Fibroblast of lung (primary cell): ENCODE results near the gene NT5C1A. TPM values are rescaled to one million over a fixed set of nuclear protein-coding genes. Genes with fewer than 3 reads are reported as not detected.

Experiments
- DNase-seq, 2 donors: peaks; one replicate each; pipeline versions ENCODE4 v3.0.0 to v3.0.0-alpha.2; 2010; ENCODE audit warnings: low read depth in 2 of 2
- H2AFZ ChIP-seq: 2 replicates; pipeline ENCODE4 v1.5.1; 2012; ENCODE audit warnings: low read length, control low read depth, inconsistent platforms
- H3K27ac ChIP-seq: 2 replicates; pipeline ENCODE4 v1.5.1; 2011; ENCODE audit warnings: low read length, control low read depth; ENCODE audit not compliant: insufficient read depth
- H3K27me3 ChIP-seq: 2 replicates; pipeline ENCODE4 v1.5.1; 2011; ENCODE audit warnings: mild to moderate bottlenecking, low read length; ENCODE audit not compliant: control insufficient read depth, insufficient read depth
- H3K36me3 ChIP-seq: 2 replicates; pipeline ENCODE4 v1.5.1; 2011; ENCODE audit warnings: low read length; ENCODE audit not compliant: control insufficient read depth, insufficient read depth
- H3K4me1 ChIP-seq: 2 replicates; pipeline ENCODE4 v1.5.1; 2011; ENCODE audit warnings: low read length; ENCODE audit not compliant: control insufficient read depth, insufficient read depth; ENCODE audit errors: extremely low read depth
- H3K4me2 ChIP-seq: 2 replicates; pipeline ENCODE4 v1.5.1; 2011; ENCODE audit warnings: low read length, control low read depth; ENCODE audit not compliant: insufficient read depth; ENCODE audit errors: extremely low read depth
- H3K4me3 ChIP-seq, 4 experiments: fragments of 200-600 bp in 1 of 4; sonication (generic) in 1 of 4; replicated peaks in 1 of 4; 2 replicates each; pipeline ENCODE4 v1.5.1; 2011 to 2016; ENCODE audit warnings: low read length in 4 of 4, low read depth in 3 of 4, mild to moderate bottlenecking in 3 of 4, control low read depth in 2 of 4, inconsistent platforms in 1 of 4, mixed read lengths in 1 of 4; ENCODE audit not compliant: insufficient read depth in 1 of 4; ENCODE audit errors: control extremely low read depth in 1 of 4
- H3K79me2 ChIP-seq: 2 replicates; pipeline ENCODE4 v1.5.1; 2012; ENCODE audit warnings: mild to moderate bottlenecking, low read length, inconsistent platforms; ENCODE audit not compliant: control insufficient read depth, insufficient read depth
- H3K9ac ChIP-seq: 2 replicates; pipeline ENCODE4 v1.5.1; 2011; ENCODE audit warnings: mild to moderate bottlenecking, low read length, control low read depth; ENCODE audit not compliant: insufficient read depth
- H3K9me3 ChIP-seq: 2 replicates; pipeline ENCODE4 v1.5.1; 2012; ENCODE audit warnings: low read depth, low read length; ENCODE audit not compliant: control insufficient read depth, insufficient read depth
- H4K20me1 ChIP-seq: 2 replicates; pipeline ENCODE4 v1.5.1; 2011; ENCODE audit warnings: low read length; ENCODE audit not compliant: control insufficient read depth, insufficient read depth; ENCODE audit errors: extremely low read depth
- CTCF ChIP-seq, 2 donors: IDR thresholded peaks in 1 of 2; conservative IDR thresholded peaks in 1 of 2; 1 replicate in 1 of 2; 2 replicates in 1 of 2; pipeline ENCODE4 v1.5.1; 2011 to 2012; ENCODE audit warnings: low read length in 2 of 2, control low read depth in 1 of 2, inconsistent platforms in 1 of 2, low read depth in 1 of 2, mild to moderate bottlenecking in 1 of 2
- EZH2 ChIP-seq: IDR thresholded peaks from 2 replicates; pipeline ENCODE4 v1.5.1; 2012; ENCODE audit warnings: low read length, control low read depth, mild to moderate bottlenecking; ENCODE audit errors: missing control alignments
- polyA plus RNA-seq, 2 donors: library from polyadenylated mRNA; depleted of rRNA in 1 of 2; stranded (reverse) in 1 of 2; unstranded in 1 of 2; fragments of >200 nt; gene quantifications; 2 replicates each; pipeline ENCODE4 v1.2.1, GENCODE V29; 2011 to 2012; ENCODE audit warnings: missing spikeins in 1 of 2
- total RNA-seq: library from RNA; depleted of rRNA; stranded (reverse); fragments of >200 nt; gene quantifications from 2 replicates; pipeline ENCODE4 v1.2.1, GENCODE V29; 2014

NT5C1A gene
- total and polyA plus RNA-seq, 2 donors (not counting 1 experiment from before 2014, with no cell fraction given), result not detected

GRCh38 chr1:39711104-39711965 is 39.4 kb upstream of the NT5C1A start:
- peaks cover 22% of the 10 kb centered on the region for H3K27me3 ChIP-seq
- H2AFZ ChIP-seq, result no peak overlapping the region
- H3K27ac ChIP-seq, result no peak overlapping the region
- no peaks in the 10 kb centered on the region for H4K20me1 ChIP-seq
- H3K9me3 ChIP-seq, result no peaks in the 10 kb centered on the region
- no peaks in the 10 kb centered on the region for H3K36me3 ChIP-seq
- H3K79me2 ChIP-seq, result no peaks in the 10 kb centered on the region
- H3K9ac ChIP-seq, result no peak overlapping the region
- H3K4me1 ChIP-seq, result no peaks in the 10 kb centered on the region
- no peak overlapping the region for H3K4me2 ChIP-seq
- peak in 1 of 2 donors; percentile 55 for DNase-seq
- TF ChIP-seq CTCF (conservative IDR thresholded peaks at IDR 0.05 in 1 of 2, IDR thresholded peaks at IDR 0.05 in 1 of 2; ENCODE audit: low read depth in 1 of 2, low read length in 2 of 2), result no peak
- no peak for TF ChIP-seq EZH2
- no peak overlapping the region for H3K4me3 ChIP-seq

GRCh38 chr1:39707506-39707905 is 35.6 kb upstream of the NT5C1A start:
- Histone ChIP-seq H3K4me2 (no peak overlapping the region), H3K9ac (no peak overlapping the region), H3K4me1 (no peaks in the 10 kb centered on the region), H3K9me3 (no peaks in the 10 kb centered on the region), H4K20me1 (no peaks in the 10 kb centered on the region), H2AFZ (no peak overlapping the region), H3K36me3 (no peaks in the 10 kb centered on the region), H3K27me3 (peaks cover 19% of the 10 kb centered on the region), H3K27ac (no peak overlapping the region), H3K4me3 (no peak overlapping the region), H3K79me2 (no peaks in the 10 kb centered on the region)
- no peak for TF ChIP-seq CTCF (conservative IDR thresholded peaks at IDR 0.05 in 1 of 2, IDR thresholded peaks at IDR 0.05 in 1 of 2; ENCODE audit: low read depth in 1 of 2, low read length in 2 of 2)
- TF ChIP-seq EZH2, result no peak
- DNase-seq, result no peak

GRCh38 chr1:39704757-39705156 is 32.9 kb upstream of the NT5C1A start:
- Histone ChIP-seq H3K27me3 (peaks cover 29% of the 10 kb centered on the region), H2AFZ (no peak overlapping the region), H3K9me3 (no peaks in the 10 kb centered on the region), H3K9ac (no peak overlapping the region), H3K36me3 (no peaks in the 10 kb centered on the region), H3K27ac (no peak overlapping the region), H3K4me3 (no peak overlapping the region), H3K79me2 (no peaks in the 10 kb centered on the region), H3K4me1 (peaks cover 2% of the 10 kb centered on the region), H4K20me1 (no peaks in the 10 kb centered on the region), H3K4me2 (no peak overlapping the region)
- no peak for TF ChIP-seq CTCF (conservative IDR thresholded peaks at IDR 0.05 in 1 of 2, IDR thresholded peaks at IDR 0.05 in 1 of 2; ENCODE audit: low read depth in 1 of 2, low read length in 2 of 2)
- no peak for TF ChIP-seq EZH2
- DNase-seq, result no peak
